GM12878 (cell line): ENCODE data around the gene MED13. TPM values are rescaled to one million over a fixed set of nuclear protein-coding genes. Genes with fewer than 3 reads are reported as not detected.

Experiments
- ATAC-seq: fragments of 200-7000 bp; cut with Tn5 transposase; 3 replicates; pipeline ENCODE4 v1.9.1; 2020; ENCODE audit warnings: mild to moderate bottlenecking, moderate library complexity
- BruUV-seq: library from RNA; stranded (reverse); fragments of 400-500 nt; replicated peaks from 2 replicates; lab custom pipeline; 2021; lab: Mats Ljungman, UMichigan
- CTCF ChIA-PET: fragments of 300-600 bp; sonication (Branson Sonifier 250); formaldehyde crosslinking; extraction: SDS; loops from one replicate; lab custom pipeline; 2021; ENCODE audit warnings: inconsistent platforms; lab: Yijun Ruan, JAX
- POLR2A ChIA-PET: fragments of 350-600 bp; formaldehyde crosslinking; extraction: SDS; loops from one replicate; lab custom pipeline; 2021; ENCODE audit warnings: inconsistent platforms; lab: Charles Lee
- RAD21 ChIA-PET: fragments of 300-600 bp; sonication (Branson Sonifier 250); formaldehyde crosslinking; loops from one replicate; lab custom pipeline; 2023; ENCODE audit warnings: antibody characterized with exemption; ENCODE audit not compliant: unreplicated experiment; lab: Charles Lee
- SMC1A ChIA-PET: fragments of 300-600 bp; sonication (Branson Sonifier 250); formaldehyde crosslinking; loops from one replicate; lab custom pipeline; 2023; ENCODE audit not compliant: unreplicated experiment, uncharacterized antibody; lab: Charles Lee
- DNase-seq: peaks from one replicate; pipeline ENCODE4 v3.0.0-alpha.2; 2011; ENCODE audit warnings: low read depth, low spot score
- FAIRE-seq: peaks from 3 replicates; lab custom pipeline; 2011; peaks lifted over from hg19 to GRCh38; lab: Jason Lieb, UNC
- H2AFZ ChIP-seq: 2 replicates; pipeline ENCODE4 v1.6.0; 2011; ENCODE audit warnings: low read depth, low read length, control low read depth; ENCODE audit not compliant: control insufficient read depth
- H3K27ac ChIP-seq: 2 replicates; pipeline ENCODE4 v1.5.1; 2011; ENCODE audit warnings: control low read depth; ENCODE audit not compliant: control insufficient read depth, insufficient read depth
- H3K27me3 ChIP-seq, 2 experiments: replicated peaks in 1 of 2; 2 replicates each; pipeline versions ENCODE4 v1.6.0 to v1.6.1; 2011; ENCODE audit warnings: low read length in 1 of 2; ENCODE audit not compliant: control insufficient read depth in 2 of 2, insufficient read depth in 2 of 2
- H3K36me3 ChIP-seq, 2 experiments: 2 replicates each; pipeline ENCODE4 v1.5.1; 2011; ENCODE audit warnings: low read length in 1 of 2; ENCODE audit not compliant: control insufficient read depth in 2 of 2, insufficient read depth in 2 of 2
- H3K4me1 ChIP-seq: 2 replicates; pipeline ENCODE4 v1.6.1; 2011; ENCODE audit warnings: mild to moderate bottlenecking, low read length, moderate library complexity, mixed read lengths; ENCODE audit not compliant: control insufficient read depth, insufficient read depth
- H3K4me2 ChIP-seq: 2 replicates; pipeline ENCODE4 v1.6.0; 2011; ENCODE audit warnings: control low read depth; ENCODE audit not compliant: control insufficient read depth, insufficient read depth
- H3K4me3 ChIP-seq: fragments of 200-600 bp; sonication (generic); 2 replicates; pipeline ENCODE4 v1.5.1; 2016
- H3K79me2 ChIP-seq: 2 replicates; pipeline ENCODE4 v1.6.0; 2011; ENCODE audit warnings: low read length; ENCODE audit not compliant: control insufficient read depth, insufficient read depth
- H3K9ac ChIP-seq: 2 replicates; pipeline ENCODE4 v1.8.0; 2011; ENCODE audit warnings: low read length, control low read depth, mixed read lengths; ENCODE audit not compliant: control insufficient read depth, insufficient read depth
- H3K9me3 ChIP-seq: replicated peaks from 3 replicates; pipeline ENCODE4 v1.5.1; 2011; ENCODE audit warnings: mild to moderate bottlenecking, low read length; ENCODE audit not compliant: control insufficient read depth, insufficient read depth
- H4K20me1 ChIP-seq: 2 replicates; pipeline ENCODE4 v1.6.0; 2011; ENCODE audit not compliant: control insufficient read depth, insufficient read depth
- BACH1 ChIP-seq: fragments of 450-650 bp; IDR thresholded peaks from 2 replicates; pipeline ENCODE4 v1.6.1; 2017; ENCODE audit warnings: mild to moderate bottlenecking, borderline replicate concordance
- BCL11A ChIP-seq: IDR thresholded peaks from 2 replicates; pipeline ENCODE4 v1.6.1; 2011; ENCODE audit warnings: low read depth, low read length
- CBX3 ChIP-seq: fragments of 200-600 bp; sonication (generic); IDR thresholded peaks from 2 replicates; pipeline ENCODE4 v1.6.1; 2016; ENCODE audit warnings: low read depth, borderline replicate concordance
- EGR1 ChIP-seq, 2 experiments: IDR thresholded peaks; 1 replicate in 1 of 2; 2 replicates in 1 of 2; pipeline ENCODE4 v1.6.1; 2011 to 2012; ENCODE audit warnings: low read depth in 2 of 2, low read length in 2 of 2, borderline replicate concordance in 1 of 2, mild to moderate bottlenecking in 1 of 2, moderate library complexity in 1 of 2
- GABPA ChIP-seq: IDR thresholded peaks from 2 replicates; pipeline ENCODE4 v1.6.1; 2014; ENCODE audit warnings: antibody characterized with exemption, low read depth, mild to moderate bottlenecking, inconsistent platforms
- GATAD2B ChIP-seq: fragments of 450-650 bp; conservative IDR thresholded peaks from 2 replicates; pipeline ENCODE4 v1.6.1; 2017; ENCODE audit warnings: low read depth, mild to moderate bottlenecking, moderate library complexity
- HDAC2 ChIP-seq: fragments of 200-600 bp; sonication (generic); IDR thresholded peaks from 2 replicates; pipeline ENCODE4 v1.6.1; 2017
- LARP7 ChIP-seq: fragments of 450-650 bp; IDR thresholded peaks from 2 replicates; pipeline ENCODE4 v1.6.1; 2017; ENCODE audit warnings: mild to moderate bottlenecking
- MXI1 ChIP-seq: fragments of 150-350 bp; IDR thresholded peaks from 2 replicates; pipeline ENCODE4 v1.6.1; 2011; ENCODE audit warnings: low read depth, mild to moderate bottlenecking, inconsistent platforms, low read length, improper control_type of control experiment
- MYB ChIP-seq: fragments of 150-350 bp; IDR thresholded peaks from 2 replicates; pipeline ENCODE4 v1.6.1; 2014; ENCODE audit warnings: mild to moderate bottlenecking, low read depth, low read length, borderline replicate concordance
- NBN ChIP-seq: fragments of 450-650 bp; IDR thresholded peaks from 2 replicates; pipeline ENCODE4 v1.6.1; 2016
- NRF1 ChIP-seq: conservative IDR thresholded peaks from 2 replicates; pipeline ENCODE4 v1.6.1; 2011; ENCODE audit warnings: mild to moderate bottlenecking, low read depth, low read length, improper control_type of control experiment
- SMC3 ChIP-seq: IDR thresholded peaks from 2 replicates; pipeline ENCODE4 v1.6.1; 2011; ENCODE audit warnings: low read length, improper control_type of control experiment, borderline replicate concordance
- ZBED1 ChIP-seq: IDR thresholded peaks from 2 replicates; pipeline ENCODE4 v1.6.1; 2016; ENCODE audit warnings: borderline replicate concordance
- ZNF24 ChIP-seq: fragments of 450-650 bp; IDR thresholded peaks from 2 replicates; pipeline ENCODE4 v1.6.1; 2017; ENCODE audit warnings: antibody characterized with exemption, mild to moderate bottlenecking
- WGBS: methylation state at CpG from one replicate; pipeline ENCODE4 v1.1.6; 2016; ENCODE audit warnings: low lambda C conversion rate; ENCODE audit not compliant: insufficient replicate concordance, insufficient coverage; ENCODE audit errors: missing lambda C conversion rate; 5-methylcytosine and 5-hydroxymethylcytosine counted together
- in situ Hi-C: fragments of 300-500 bp; cut with MboI; formaldehyde crosslinking; loops from 9 replicates; pipeline ENCODE4 v1.14.3; 2018; ENCODE audit warnings: mixed read lengths
- intact Hi-C: fragments of 100-400 bp; cut with micrococcal nuclease; formaldehyde crosslinking; loops from one replicate; pipeline ENCODE4 v1.14.2; 2022; ENCODE audit not compliant: unreplicated experiment
- polyA plus RNA-seq, 11 experiments: library from polyadenylated mRNA; depleted of rRNA in 4 of 11; unstranded in 6 of 11; stranded (reverse) in 5 of 11; fragments of >200 nt; fragmentation: Nextera tagmentation in 4 of 11; fragmentation: Illumina TruSeq in 1 of 11; extraction: Ambion mirVana in 4 of 11; extraction: Trizol in 1 of 11; gene quantifications; 1 replicate in 1 of 11; 2 replicates in 10 of 11; pipeline versions ENCODE4 v1.2.1 to v1.2.3, GENCODE V29; 2011 to 2016; ENCODE audit warnings: inconsistent platforms in 2 of 11, missing spikeins in 2 of 11, low read depth in 1 of 11
- total RNA-seq, 4 experiments: library from RNA; depleted of rRNA in 3 of 4; stranded (reverse); fragments of >200 nt in 3 of 4; fragmentation: Illumina TruSeq in 1 of 4; extraction: Trizol in 1 of 4; gene quantifications; 2 replicates each; pipeline versions ENCODE4 v1.2.1 to v1.2.3, GENCODE V29; 2013 to 2021
- TF ChIP-seq, protein P1 (sequence below): IDR thresholded peaks from 2 replicates; pipeline ENCODE4 v1.6.1; 2011; ENCODE audit warnings: borderline replicate concordance, low read depth, mild to moderate bottlenecking, moderate library complexity, mixed read lengths, low read length; ENCODE audit not compliant: insufficient read depth; ENCODE audit errors: extremely low read length
- TF ChIP-seq, protein P2 (sequence below): fragments of 150-350 bp; IDR thresholded peaks from 2 replicates; pipeline ENCODE4 v1.6.1; 2014; ENCODE audit warnings: mild to moderate bottlenecking, low read depth, low read length
- TF ChIP-seq, protein P3 (sequence below): fragments of 450-650 bp; IDR thresholded peaks from 2 replicates; pipeline ENCODE4 v1.6.1; 2017; ENCODE audit warnings: antibody characterized with exemption, mild to moderate bottlenecking, moderate library complexity
- TF ChIP-seq, protein P4 (sequence below): fragments of 450-650 bp; IDR thresholded peaks from 2 replicates; pipeline ENCODE4 v1.6.1; 2016; ENCODE audit warnings: mild to moderate bottlenecking

The MED13 gene
- total and polyA plus RNA-seq, 10 of the 15 experiments (the other 5 are each of a cell fraction or from before 2014, with no cell fraction given) = 4.6 to 49.7 (median 21.3) TPM

DNA sequence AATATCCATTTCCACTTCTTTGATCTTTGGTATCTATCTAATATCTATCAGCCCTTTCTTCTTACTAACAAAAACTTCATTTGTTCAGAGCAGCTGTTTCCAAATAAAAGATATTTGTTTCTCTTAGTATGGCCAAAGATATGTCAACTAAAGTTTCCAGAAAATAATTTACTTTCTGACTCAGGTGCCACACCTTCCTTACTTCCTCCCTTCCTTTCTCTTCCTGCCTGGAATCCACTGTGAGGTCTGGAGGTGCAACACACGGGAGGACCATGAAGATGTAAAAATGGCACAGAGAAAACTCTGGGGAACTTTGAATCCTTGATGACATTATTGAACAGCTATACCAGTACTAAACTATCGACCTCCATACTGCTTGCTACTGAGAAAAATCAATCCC is 14.0 kb downstream of the MED13 start:
- no TSS peak for BruUV-seq
- SMC1A ChIA-PET = interaction anchor here (0.6 to 4.7 kb wide), 2 partner anchors 28 to 59 kb away, joined by 3 to 39 read pairs; no protein-coding TSS in a partner anchor
- WGBS = 98% methylated on average over 2 of the region's 2 CpGs

More for the DNA sequence above, 14.0 kb downstream of the MED13 start:
- FAIRE-seq = no peak
- no peak for TF ChIP-seq GABPA
- no peak for TF ChIP-seq SMC3
- TF ChIP-seq GATAD2B = no peak
- TF ChIP-seq NBN = no peak
- no peak for TF ChIP-seq ZNF24
- no peak for TF ChIP-seq CBX3
- TF ChIP-seq HDAC2 = no peak
- TF ChIP-seq NRF1 = no peak
- TF ChIP-seq, protein P1, sequence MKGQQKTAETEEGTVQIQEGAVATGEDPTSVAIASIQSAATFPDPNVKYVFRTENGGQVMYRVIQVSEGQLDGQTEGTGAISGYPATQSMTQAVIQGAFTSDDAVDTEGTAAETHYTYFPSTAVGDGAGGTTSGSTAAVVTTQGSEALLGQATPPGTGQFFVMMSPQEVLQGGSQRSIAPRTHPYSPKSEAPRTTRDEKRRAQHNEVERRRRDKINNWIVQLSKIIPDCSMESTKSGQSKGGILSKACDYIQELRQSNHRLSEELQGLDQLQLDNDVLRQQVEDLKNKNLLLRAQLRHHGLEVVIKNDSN = no peak
- TF ChIP-seq, protein P2, sequence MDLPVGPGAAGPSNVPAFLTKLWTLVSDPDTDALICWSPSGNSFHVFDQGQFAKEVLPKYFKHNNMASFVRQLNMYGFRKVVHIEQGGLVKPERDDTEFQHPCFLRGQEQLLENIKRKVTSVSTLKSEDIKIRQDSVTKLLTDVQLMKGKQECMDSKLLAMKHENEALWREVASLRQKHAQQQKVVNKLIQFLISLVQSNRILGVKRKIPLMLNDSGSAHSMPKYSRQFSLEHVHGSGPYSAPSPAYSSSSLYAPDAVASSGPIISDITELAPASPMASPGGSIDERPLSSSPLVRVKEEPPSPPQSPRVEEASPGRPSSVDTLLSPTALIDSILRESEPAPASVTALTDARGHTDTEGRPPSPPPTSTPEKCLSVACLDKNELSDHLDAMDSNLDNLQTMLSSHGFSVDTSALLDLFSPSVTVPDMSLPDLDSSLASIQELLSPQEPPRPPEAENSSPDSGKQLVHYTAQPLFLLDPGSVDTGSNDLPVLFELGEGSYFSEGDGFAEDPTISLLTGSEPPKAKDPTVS = no peak
- no peak for TF ChIP-seq LARP7
- TF ChIP-seq, protein P3, sequence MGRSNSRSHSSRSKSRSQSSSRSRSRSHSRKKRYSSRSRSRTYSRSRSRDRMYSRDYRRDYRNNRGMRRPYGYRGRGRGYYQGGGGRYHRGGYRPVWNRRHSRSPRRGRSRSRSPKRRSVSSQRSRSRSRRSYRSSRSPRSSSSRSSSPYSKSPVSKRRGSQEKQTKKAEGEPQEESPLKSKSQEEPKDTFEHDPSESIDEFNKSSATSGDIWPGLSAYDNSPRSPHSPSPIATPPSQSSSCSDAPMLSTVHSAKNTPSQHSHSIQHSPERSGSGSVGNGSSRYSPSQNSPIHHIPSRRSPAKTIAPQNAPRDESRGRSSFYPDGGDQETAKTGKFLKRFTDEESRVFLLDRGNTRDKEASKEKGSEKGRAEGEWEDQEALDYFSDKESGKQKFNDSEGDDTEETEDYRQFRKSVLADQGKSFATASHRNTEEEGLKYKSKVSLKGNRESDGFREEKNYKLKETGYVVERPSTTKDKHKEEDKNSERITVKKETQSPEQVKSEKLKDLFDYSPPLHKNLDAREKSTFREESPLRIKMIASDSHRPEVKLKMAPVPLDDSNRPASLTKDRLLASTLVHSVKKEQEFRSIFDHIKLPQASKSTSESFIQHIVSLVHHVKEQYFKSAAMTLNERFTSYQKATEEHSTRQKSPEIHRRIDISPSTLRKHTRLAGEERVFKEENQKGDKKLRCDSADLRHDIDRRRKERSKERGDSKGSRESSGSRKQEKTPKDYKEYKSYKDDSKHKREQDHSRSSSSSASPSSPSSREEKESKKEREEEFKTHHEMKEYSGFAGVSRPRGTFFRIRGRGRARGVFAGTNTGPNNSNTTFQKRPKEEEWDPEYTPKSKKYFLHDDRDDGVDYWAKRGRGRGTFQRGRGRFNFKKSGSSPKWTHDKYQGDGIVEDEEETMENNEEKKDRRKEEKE = no peak
- no peak for TF ChIP-seq ZBED1
- no peak for TF ChIP-seq MXI1
- TF ChIP-seq, protein P4, sequence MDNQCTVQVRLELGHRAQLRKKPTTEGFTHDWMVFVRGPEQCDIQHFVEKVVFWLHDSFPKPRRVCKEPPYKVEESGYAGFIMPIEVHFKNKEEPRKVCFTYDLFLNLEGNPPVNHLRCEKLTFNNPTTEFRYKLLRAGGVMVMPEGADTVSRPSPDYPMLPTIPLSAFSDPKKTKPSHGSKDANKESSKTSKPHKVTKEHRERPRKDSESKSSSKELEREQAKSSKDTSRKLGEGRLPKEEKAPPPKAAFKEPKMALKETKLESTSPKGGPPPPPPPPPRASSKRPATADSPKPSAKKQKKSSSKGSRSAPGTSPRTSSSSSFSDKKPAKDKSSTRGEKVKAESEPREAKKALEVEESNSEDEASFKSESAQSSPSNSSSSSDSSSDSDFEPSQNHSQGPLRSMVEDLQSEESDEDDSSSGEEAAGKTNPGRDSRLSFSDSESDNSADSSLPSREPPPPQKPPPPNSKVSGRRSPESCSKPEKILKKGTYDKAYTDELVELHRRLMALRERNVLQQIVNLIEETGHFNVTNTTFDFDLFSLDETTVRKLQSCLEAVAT = no peak
- TF ChIP-seq MYB = no peak
- no peak for TF ChIP-seq BACH1
- no peak for TF ChIP-seq EGR1 (IDR thresholded peaks at IDR 0.05; ENCODE audit: borderline replicate concordance in 1 of 2, low read depth in 2 of 2, low read length in 2 of 2)
- TF ChIP-seq BCL11A = no peak
- POLR2A ChIA-PET = interaction anchor here (0.6 kb wide), 1 partner anchor 131 kb away, joined by 10 read pairs; no protein-coding TSS in a partner anchor
- no peak overlapping the region for H2AFZ ChIP-seq
- H3K27me3 ChIP-seq = no peaks in the 10 kb centered on the region
- in situ Hi-C loops (no loop called here), intact Hi-C loops (no loop called here)
- RAD21 ChIA-PET = interaction anchor here (1.5 to 3.3 kb wide), 2 partner anchors 8 to 58 kb away, joined by 5 to 11 read pairs; no protein-coding TSS in a partner anchor
- CTCF ChIA-PET = interaction anchor here (1.2 to 5.8 kb wide), 3 partner anchors 11 to 59 kb away, joined by 3 to 28 read pairs (median 5); partner anchors contain the start of gene MED13
- no peak overlapping the region for H3K9ac ChIP-seq
- DNase-seq = no peak
- H3K27ac ChIP-seq = no peak overlapping the region
- peaks cover 3% of the 10 kb centered on the region; the same call in 1 of the 2 replicates for H4K20me1 ChIP-seq
- H3K4me2 ChIP-seq = no peak overlapping the region
- no peak overlapping the region for H3K4me3 ChIP-seq
- no peaks in the 10 kb centered on the region for H3K4me1 ChIP-seq
- peaks cover 2 to 25% of the 10 kb centered on the region in 2 experiments; a peak in 3 of 4 replicates for H3K36me3 ChIP-seq
- no peaks in the 10 kb centered on the region for H3K9me3 ChIP-seq
- ATAC-seq = no peak
- H3K79me2 ChIP-seq = peaks cover 30% of the 10 kb centered on the region
